H9 (cell line): Measurements from ENCODE around the gene EHF. TPM values are rescaled to one million over a fixed set of nuclear protein-coding genes. Genes with fewer than 3 reads are reported as not detected.

Experiments used
- DNase-seq: peaks from one replicate; pipeline ENCODE4 v3.0.0-alpha.2; 2017
- H2AFZ ChIP-seq: one replicate; pipeline ENCODE4 v1.6.1; 2013; ENCODE audit warnings: mild to moderate bottlenecking, low read length, control low read depth, moderate library complexity
- H2AK5ac ChIP-seq: 2 replicates; pipeline ENCODE4 v1.6.1; 2013; ENCODE audit warnings: low read length, control low read depth, mixed read lengths; ENCODE audit not compliant: insufficient read length
- H2BK120ac ChIP-seq: one replicate; pipeline ENCODE4 v1.6.1; 2013; ENCODE audit warnings: low read depth, mild to moderate bottlenecking, low read length, control low read depth, inconsistent platforms; ENCODE audit not compliant: poor library complexity, severe bottlenecking
- H2BK12ac ChIP-seq: 2 replicates; pipeline ENCODE4 v1.6.1; 2013; ENCODE audit warnings: low read length, control low read depth, mixed read lengths, low read depth; ENCODE audit not compliant: insufficient read length
- H2BK15ac ChIP-seq: 2 replicates; pipeline ENCODE4 v1.6.1; 2013; ENCODE audit warnings: low read depth, low read length, control low read depth
- H2BK20ac ChIP-seq: one replicate; pipeline ENCODE4 v1.6.1; 2013; ENCODE audit warnings: low read depth, mild to moderate bottlenecking, low read length, control low read depth, inconsistent platforms; ENCODE audit not compliant: poor library complexity, severe bottlenecking
- H2BK5ac ChIP-seq: 2 replicates; pipeline ENCODE4 v1.6.1; 2013; ENCODE audit warnings: low read length, control low read depth, mixed read lengths; ENCODE audit not compliant: insufficient read length
- H3K14ac ChIP-seq: 2 replicates; pipeline ENCODE4 v1.6.1; 2013; ENCODE audit warnings: low read length, control low read depth; ENCODE audit not compliant: insufficient read depth
- H3K18ac ChIP-seq: 2 replicates; pipeline ENCODE4 v1.6.1; 2013; ENCODE audit warnings: low read depth, mild to moderate bottlenecking, mixed read lengths, low read length, control low read depth; ENCODE audit not compliant: insufficient read length
- H3K23ac ChIP-seq: 2 replicates; pipeline ENCODE4 v1.6.1; 2013; ENCODE audit warnings: low read length, control low read depth, mixed read lengths, low read depth; ENCODE audit not compliant: insufficient read length
- H3K23me2 ChIP-seq: 2 replicates; pipeline ENCODE4 v1.6.1; 2013; ENCODE audit warnings: low read depth, mild to moderate bottlenecking, mixed read lengths, low read length, control low read depth; ENCODE audit not compliant: insufficient read length, poor library complexity, severe bottlenecking
- H3K27ac ChIP-seq: 2 replicates; pipeline ENCODE4 v1.5.1; 2013; ENCODE audit warnings: low read length, control low read depth, mixed read lengths, low read depth; ENCODE audit not compliant: insufficient read length
- H3K27me3 ChIP-seq: 2 replicates; pipeline ENCODE4 v1.6.1; 2013; ENCODE audit warnings: low read length, control low read depth, inconsistent platforms; ENCODE audit not compliant: insufficient read depth
- H3K4ac ChIP-seq: 2 replicates; pipeline ENCODE4 v1.6.1; 2013; ENCODE audit warnings: low read depth, mild to moderate bottlenecking, control low read depth, inconsistent platforms, low read length, moderate library complexity
- H3K4me1 ChIP-seq: 2 replicates; pipeline ENCODE4 v1.6.1; 2013; ENCODE audit warnings: low read length, control low read depth, inconsistent platforms; ENCODE audit not compliant: insufficient read depth
- H3K4me2 ChIP-seq: 2 replicates; pipeline ENCODE4 v1.6.1; 2013; ENCODE audit warnings: low read length, control low read depth, mixed read lengths; ENCODE audit not compliant: insufficient read length, insufficient read depth
- H3K56ac ChIP-seq: 2 replicates; pipeline ENCODE4 v1.6.1; 2013; ENCODE audit warnings: low read depth, mild to moderate bottlenecking, mixed read lengths, low read length, control low read depth; ENCODE audit not compliant: insufficient read length
- H3K79me1 ChIP-seq: 2 replicates; pipeline ENCODE4 v1.6.1; 2013; ENCODE audit warnings: low read depth, mild to moderate bottlenecking, moderate library complexity, low read length, control low read depth, inconsistent platforms; ENCODE audit not compliant: insufficient read depth, poor library complexity, severe bottlenecking
- H3K79me2 ChIP-seq: 2 replicates; pipeline ENCODE4 v1.6.1; 2013; ENCODE audit warnings: low read length, control low read depth, inconsistent platforms; ENCODE audit not compliant: insufficient read depth
- H3K9ac ChIP-seq: 2 replicates; pipeline ENCODE4 v1.6.1; 2013; ENCODE audit warnings: low read length, control low read depth, mixed read lengths; ENCODE audit not compliant: insufficient read length; ENCODE audit errors: extremely low read depth
- H3K9me3 ChIP-seq: one replicate; pipeline ENCODE4 v1.6.1; 2013; ENCODE audit warnings: low read depth, low read length, inconsistent platforms; ENCODE audit not compliant: control insufficient read depth
- H3T11ph ChIP-seq: one replicate; pipeline ENCODE4 v1.6.1; 2013; ENCODE audit warnings: mild to moderate bottlenecking, low read length, control low read depth, inconsistent platforms
- H4K20me1 ChIP-seq: one replicate; pipeline ENCODE4 v1.6.1; 2013; ENCODE audit not compliant: control insufficient read depth, insufficient read length, insufficient read depth
- H4K5ac ChIP-seq: 2 replicates; pipeline ENCODE4 v1.6.1; 2013; ENCODE audit warnings: low read depth, mild to moderate bottlenecking, mixed read lengths, low read length, control low read depth; ENCODE audit not compliant: insufficient read length
- H4K8ac ChIP-seq: replicated peaks from 2 replicates; pipeline ENCODE4 v1.6.1; 2013; ENCODE audit warnings: low read length, control low read depth, mixed read lengths, low read depth; ENCODE audit not compliant: insufficient read length
- H4K91ac ChIP-seq: 2 replicates; pipeline ENCODE4 v1.6.1; 2013; ENCODE audit warnings: low read depth, mild to moderate bottlenecking, moderate library complexity, mixed read lengths, low read length, control low read depth; ENCODE audit not compliant: insufficient read length
- H3K27ac Mint-ChIP-seq, 3 experiments: 2 replicates in 2 of 3; 3 replicates in 1 of 3; pipeline ENCODE4 v1.8.0; 2020 to 2021; ENCODE audit warnings: mixed read lengths in 3 of 3, mild to moderate bottlenecking in 1 of 3, moderate library complexity in 1 of 3
- H3K27me3 Mint-ChIP-seq: 2 replicates; pipeline ENCODE4 v1.8.0; 2021; ENCODE audit warnings: low read depth, mild to moderate bottlenecking, moderate library complexity, mixed read lengths
- H3K36me3 Mint-ChIP-seq, 3 experiments: 2 replicates in 2 of 3; 3 replicates in 1 of 3; pipeline ENCODE4 v1.8.0; 2020 to 2021; ENCODE audit warnings: low read depth in 3 of 3, mixed read lengths in 3 of 3; ENCODE audit not compliant: insufficient read depth in 1 of 3
- H3K4me1 Mint-ChIP-seq, 2 experiments: 2 replicates each; pipeline ENCODE4 v1.8.0; 2020; ENCODE audit warnings: mixed read lengths in 2 of 2
- H3K4me3 Mint-ChIP-seq, 2 experiments: 2 replicates in 1 of 2; 3 replicates in 1 of 2; pipeline ENCODE4 v1.8.0; 2020 to 2021; ENCODE audit warnings: mild to moderate bottlenecking in 2 of 2, mixed read lengths in 2 of 2, moderate library complexity in 1 of 2
- H3K9me3 Mint-ChIP-seq, 2 experiments: 2 replicates in 1 of 2; 3 replicates in 1 of 2; pipeline ENCODE4 v1.8.0; 2020; ENCODE audit warnings: mild to moderate bottlenecking in 2 of 2, mixed read lengths in 2 of 2, moderate library complexity in 1 of 2
- CTCF ChIP-seq: fragments of 200-600 bp; sonication (generic); conservative IDR thresholded peaks from 3 replicates; pipeline ENCODE4 v1.8.0; 2021; ENCODE audit warnings: antibody characterized with exemption, mild to moderate bottlenecking
- WGBS: extraction: QIAGEN DNeasy Blood & Tissue Kit; methylation state at CpG from one replicate; pipeline ENCODE4 v1.1.7; 2013; ENCODE audit warnings: missing lambda C conversion rate, low lambda C conversion rate, mixed read lengths; ENCODE audit not compliant: insufficient read length; ENCODE audit errors: extremely low coverage; 5-methylcytosine and 5-hydroxymethylcytosine counted together
- total RNA-seq: library from RNA; stranded (reverse); gene quantifications from 2 replicates; pipeline ENCODE4 v1.2.1, GENCODE V29; 2021

Gene EHF
- total RNA-seq, 1 experiment from 2014 or later, result not detected

- H3K14ac ChIP-seq, result no peak overlapping the region
- Mint-ChIP-seq H3K4me3 (no peak overlapping the region), H3K4me1 (peaks cover 20 to 30% of the 10 kb centered on the region in 2 experiments), H3K36me3 (no peaks in the 10 kb centered on the region; a peak in 1 of 7 replicates), H3K9me3 (no peaks in the 10 kb centered on the region), H3K27ac (no peak overlapping the region), H3K27me3 (no peaks in the 10 kb centered on the region; the same call in 1 of the 2 replicates)
- H4K8ac ChIP-seq, result no peak overlapping the region
- H3K4ac ChIP-seq, result no peak overlapping the region
- H4K20me1 ChIP-seq, result no peaks in the 10 kb centered on the region
- H3K23me2 ChIP-seq, result no peaks in the 10 kb centered on the region
- H2BK12ac ChIP-seq, result no peak overlapping the region
- no peaks in the 10 kb centered on the region for H3K79me1 ChIP-seq
- no peak overlapping the region for H4K5ac ChIP-seq
- H3K27me3 ChIP-seq, result no peaks in the 10 kb centered on the region
- H3K9me3 ChIP-seq, result no peaks in the 10 kb centered on the region
- no peak overlapping the region for H3K23ac ChIP-seq
- DNase-seq, result no peak
- no peak overlapping the region for H3K9ac ChIP-seq
- no peak overlapping the region for H2AK5ac ChIP-seq
- no CpG with 5 or more reads among the region's 2 CpGs for WGBS
- H3K27ac ChIP-seq, result no peak overlapping the region
- H3K4me1 ChIP-seq, result no peaks in the 10 kb centered on the region
- H2AFZ ChIP-seq, result no peak overlapping the region
- no peak overlapping the region for H3T11ph ChIP-seq
- no peak for TF ChIP-seq CTCF
- H3K18ac ChIP-seq, result no peak overlapping the region
- no peak overlapping the region for H4K91ac ChIP-seq
- no peak overlapping the region for H2BK5ac ChIP-seq
- H2BK20ac ChIP-seq, result no peak overlapping the region
- no peak overlapping the region for H2BK120ac ChIP-seq
- no peaks in the 10 kb centered on the region for H3K79me2 ChIP-seq
- H3K56ac ChIP-seq, result no peak overlapping the region
- H2BK15ac ChIP-seq, result no peak overlapping the region
- no peak overlapping the region for H3K4me2 ChIP-seq
Observed at GRCh38 chr11:34643846-34644245, 23.0 kb downstream of the EHF start.
